ENCODE results near the gene CRELD2. TPM values are rescaled to one million over a fixed set of nuclear protein-coding genes. Genes with fewer than 3 reads are reported as not detected.

The CRELD2 gene
- polyA plus RNA-seq, 1 donor from 2014 or later: 83.2 TPM

DNA sequence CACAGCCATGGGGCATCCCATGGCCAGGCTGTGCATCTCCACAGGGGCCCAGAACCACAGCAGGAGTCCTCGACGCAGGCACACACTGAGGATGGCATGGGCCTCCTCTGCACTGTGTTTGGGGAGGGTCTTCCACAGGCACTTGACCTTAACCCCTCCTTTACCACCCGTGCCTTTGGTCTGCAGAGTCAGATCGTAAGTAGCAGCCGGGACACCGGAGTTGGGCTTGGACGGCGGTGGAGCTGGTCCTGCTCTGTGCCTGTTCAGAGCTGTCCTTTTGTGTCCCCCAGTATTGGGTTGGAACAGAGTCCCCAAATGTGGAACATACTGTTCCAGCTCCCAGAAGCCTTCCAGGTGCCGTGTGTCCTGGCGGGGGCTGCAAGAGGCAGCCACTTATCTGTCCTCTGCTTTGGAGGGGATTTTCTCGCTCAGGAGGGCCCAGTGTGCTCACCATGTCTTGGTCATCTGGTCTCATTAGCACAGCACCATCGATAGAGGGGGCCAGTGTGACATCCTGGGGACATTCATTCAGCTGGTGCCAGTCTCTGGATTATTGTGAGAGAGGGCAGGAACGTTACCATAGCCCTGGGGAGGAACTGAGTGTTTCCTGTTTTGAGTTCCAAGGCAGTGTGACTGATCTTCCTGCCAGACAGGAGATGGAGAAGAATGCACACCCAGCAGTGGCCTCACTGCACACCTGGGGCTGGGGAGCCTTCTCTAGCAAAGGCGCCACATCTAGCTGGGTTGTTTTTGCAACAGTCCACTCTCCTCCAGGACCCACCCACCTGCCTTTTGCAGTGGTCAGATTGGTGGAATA, 12.4 kb downstream of the CRELD2 start:
- TF ChIP-seq EZH2 (IDR thresholded peaks at IDR 0.05; ENCODE audit: borderline replicate concordance, insufficient read depth, low read length, poor library complexity, severe bottlenecking) (no peak), EP300 (conservative IDR thresholded peaks at IDR 0.05; ENCODE audit: poor library complexity, severe bottlenecking) (no peak), RAD21 (conservative IDR thresholded peaks at IDR 0.05) (no peak), MXI1 (conservative IDR thresholded peaks at IDR 0.05; ENCODE audit: poor library complexity, severe bottlenecking) (no peak), SMC3 (conservative IDR thresholded peaks at IDR 0.05; ENCODE audit: poor library complexity) (no peak), POLR2AphosphoS5 (IDR thresholded peaks at IDR 0.05) (no peak), TAF1 (IDR thresholded peaks at IDR 0.05; ENCODE audit: low read depth) (no peak)
- TF ChIP-seq, protein P1, sequence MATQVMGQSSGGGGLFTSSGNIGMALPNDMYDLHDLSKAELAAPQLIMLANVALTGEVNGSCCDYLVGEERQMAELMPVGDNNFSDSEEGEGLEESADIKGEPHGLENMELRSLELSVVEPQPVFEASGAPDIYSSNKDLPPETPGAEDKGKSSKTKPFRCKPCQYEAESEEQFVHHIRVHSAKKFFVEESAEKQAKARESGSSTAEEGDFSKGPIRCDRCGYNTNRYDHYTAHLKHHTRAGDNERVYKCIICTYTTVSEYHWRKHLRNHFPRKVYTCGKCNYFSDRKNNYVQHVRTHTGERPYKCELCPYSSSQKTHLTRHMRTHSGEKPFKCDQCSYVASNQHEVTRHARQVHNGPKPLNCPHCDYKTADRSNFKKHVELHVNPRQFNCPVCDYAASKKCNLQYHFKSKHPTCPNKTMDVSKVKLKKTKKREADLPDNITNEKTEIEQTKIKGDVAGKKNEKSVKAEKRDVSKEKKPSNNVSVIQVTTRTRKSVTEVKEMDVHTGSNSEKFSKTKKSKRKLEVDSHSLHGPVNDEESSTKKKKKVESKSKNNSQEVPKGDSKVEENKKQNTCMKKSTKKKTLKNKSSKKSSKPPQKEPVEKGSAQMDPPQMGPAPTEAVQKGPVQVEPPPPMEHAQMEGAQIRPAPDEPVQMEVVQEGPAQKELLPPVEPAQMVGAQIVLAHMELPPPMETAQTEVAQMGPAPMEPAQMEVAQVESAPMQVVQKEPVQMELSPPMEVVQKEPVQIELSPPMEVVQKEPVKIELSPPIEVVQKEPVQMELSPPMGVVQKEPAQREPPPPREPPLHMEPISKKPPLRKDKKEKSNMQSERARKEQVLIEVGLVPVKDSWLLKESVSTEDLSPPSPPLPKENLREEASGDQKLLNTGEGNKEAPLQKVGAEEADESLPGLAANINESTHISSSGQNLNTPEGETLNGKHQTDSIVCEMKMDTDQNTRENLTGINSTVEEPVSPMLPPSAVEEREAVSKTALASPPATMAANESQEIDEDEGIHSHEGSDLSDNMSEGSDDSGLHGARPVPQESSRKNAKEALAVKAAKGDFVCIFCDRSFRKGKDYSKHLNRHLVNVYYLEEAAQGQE (IDR thresholded peaks at IDR 0.05; ENCODE audit: borderline replicate concordance): no peak
- TF ChIP-seq, protein P2, sequence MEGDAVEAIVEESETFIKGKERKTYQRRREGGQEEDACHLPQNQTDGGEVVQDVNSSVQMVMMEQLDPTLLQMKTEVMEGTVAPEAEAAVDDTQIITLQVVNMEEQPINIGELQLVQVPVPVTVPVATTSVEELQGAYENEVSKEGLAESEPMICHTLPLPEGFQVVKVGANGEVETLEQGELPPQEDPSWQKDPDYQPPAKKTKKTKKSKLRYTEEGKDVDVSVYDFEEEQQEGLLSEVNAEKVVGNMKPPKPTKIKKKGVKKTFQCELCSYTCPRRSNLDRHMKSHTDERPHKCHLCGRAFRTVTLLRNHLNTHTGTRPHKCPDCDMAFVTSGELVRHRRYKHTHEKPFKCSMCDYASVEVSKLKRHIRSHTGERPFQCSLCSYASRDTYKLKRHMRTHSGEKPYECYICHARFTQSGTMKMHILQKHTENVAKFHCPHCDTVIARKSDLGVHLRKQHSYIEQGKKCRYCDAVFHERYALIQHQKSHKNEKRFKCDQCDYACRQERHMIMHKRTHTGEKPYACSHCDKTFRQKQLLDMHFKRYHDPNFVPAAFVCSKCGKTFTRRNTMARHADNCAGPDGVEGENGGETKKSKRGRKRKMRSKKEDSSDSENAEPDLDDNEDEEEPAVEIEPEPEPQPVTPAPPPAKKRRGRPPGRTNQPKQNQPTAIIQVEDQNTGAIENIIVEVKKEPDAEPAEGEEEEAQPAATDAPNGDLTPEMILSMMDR (IDR thresholded peaks at IDR 0.05; ENCODE audit: poor library complexity, severe bottlenecking): no peak
- H3K27me3 ChIP-seq (ENCODE audit: insufficient read depth, low read depth, low read length): no peaks in the 10 kb centered on the region
- H3K9ac ChIP-seq (ENCODE audit: low read length): no peak overlapping the region
- no peaks in the 10 kb centered on the region for H3K79me2 ChIP-seq (replicated peaks; ENCODE audit: insufficient read depth, low read length)
- H4K20me1 ChIP-seq (ENCODE audit: insufficient read depth): no peaks in the 10 kb centered on the region
- H3F3A ChIP-seq (ENCODE audit: insufficient read depth, low read length, poor library complexity, severe bottlenecking): no peaks in the 10 kb centered on the region
- H3K36me3 ChIP-seq (ENCODE audit: insufficient read depth, low read length): no peaks in the 10 kb centered on the region
- H3K27ac ChIP-seq (ENCODE audit: low read length): no peak overlapping the region
- no peak overlapping the region for H2AFZ ChIP-seq (ENCODE audit: low read depth, low read length)
- H3K4me3 ChIP-seq (ENCODE audit: low read length): no peak overlapping the region
- H3K9me2 ChIP-seq (ENCODE audit: insufficient read depth, low read length): no peaks in the 10 kb centered on the region
- H3K4me2 ChIP-seq (ENCODE audit: low read length): no peak overlapping the region
- H3K9me3 ChIP-seq (ENCODE audit: low read length): no peaks in the 10 kb centered on the region

DNA sequence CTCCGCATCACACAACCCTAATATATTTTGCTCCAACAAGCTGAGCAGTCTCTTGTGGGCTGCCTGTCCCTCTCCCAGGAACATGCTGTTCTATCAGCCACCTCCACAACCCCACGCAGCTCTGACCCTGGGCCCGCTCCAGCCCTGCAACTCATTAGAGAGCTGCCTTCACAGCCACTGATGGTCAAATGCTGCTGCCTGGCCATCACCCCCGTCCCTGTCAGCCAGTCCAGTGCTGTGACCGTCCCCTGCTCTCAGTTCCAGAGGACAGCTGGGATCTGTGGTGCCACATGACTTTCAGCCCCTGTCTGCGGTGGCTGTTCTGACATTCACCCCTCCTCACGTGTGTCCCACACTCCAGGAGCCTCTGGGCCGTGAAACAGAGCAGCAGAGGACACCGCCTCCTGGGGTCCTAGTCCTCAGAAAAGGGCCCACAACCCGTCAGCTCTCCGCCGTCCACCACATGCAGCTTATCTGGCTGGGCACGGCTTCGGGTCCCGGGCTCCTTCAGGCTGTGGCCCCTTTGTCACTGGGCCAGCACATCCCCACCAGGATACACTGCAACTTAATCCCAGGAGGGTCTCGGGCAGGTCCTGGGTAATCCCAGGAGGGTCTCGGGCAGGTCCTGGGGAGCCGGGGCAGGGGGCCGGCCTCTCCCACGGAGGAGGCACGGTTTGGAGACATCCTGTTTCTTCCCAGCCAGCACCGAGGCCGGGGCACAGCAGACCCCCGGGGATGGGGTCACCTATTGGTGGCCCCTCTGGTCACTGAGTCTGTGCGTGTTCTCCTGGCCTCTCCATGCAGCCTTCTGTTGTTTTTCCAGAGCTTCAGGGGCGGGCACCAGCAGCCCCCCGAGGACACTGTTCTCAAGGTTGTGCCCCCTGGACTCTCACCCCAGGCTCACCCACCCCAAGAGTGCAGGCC, 15.1 kb downstream of the CRELD2 start:
- no peaks in the 10 kb centered on the region for H4K20me1 ChIP-seq (ENCODE audit: insufficient read depth)
- H3K36me3 ChIP-seq (ENCODE audit: insufficient read depth, low read length): no peaks in the 10 kb centered on the region
- H3K79me2 ChIP-seq (replicated peaks; ENCODE audit: insufficient read depth, low read length): no peaks in the 10 kb centered on the region
- no peak overlapping the region for H3K9ac ChIP-seq (ENCODE audit: low read length)
- H3F3A ChIP-seq (ENCODE audit: insufficient read depth, low read length, poor library complexity, severe bottlenecking): no peaks in the 10 kb centered on the region
- no peak overlapping the region for H2AFZ ChIP-seq (ENCODE audit: low read depth, low read length)
- no peak for TF ChIP-seq POLR2AphosphoS5 (IDR thresholded peaks at IDR 0.05)
- no peak for TF ChIP-seq MXI1 (conservative IDR thresholded peaks at IDR 0.05; ENCODE audit: poor library complexity, severe bottlenecking)
- TF ChIP-seq RAD21 (conservative IDR thresholded peaks at IDR 0.05): no peak
- TF ChIP-seq EZH2 (IDR thresholded peaks at IDR 0.05; ENCODE audit: borderline replicate concordance, insufficient read depth, low read length, poor library complexity, severe bottlenecking): no peak
- no peak for TF ChIP-seq SMC3 (conservative IDR thresholded peaks at IDR 0.05; ENCODE audit: poor library complexity)
- TF ChIP-seq TAF1 (IDR thresholded peaks at IDR 0.05; ENCODE audit: low read depth): no peak
- TF ChIP-seq, protein P2 (IDR thresholded peaks at IDR 0.05; ENCODE audit: poor library complexity, severe bottlenecking): no peak
- no peak for TF ChIP-seq EP300 (conservative IDR thresholded peaks at IDR 0.05; ENCODE audit: poor library complexity, severe bottlenecking)
- TF ChIP-seq, protein P1 (IDR thresholded peaks at IDR 0.05; ENCODE audit: borderline replicate concordance): no peak
- H3K4me2 ChIP-seq (ENCODE audit: low read length): no peak overlapping the region
- no peaks in the 10 kb centered on the region for H3K9me2 ChIP-seq (ENCODE audit: insufficient read depth, low read length)
- no peaks in the 10 kb centered on the region for H3K27me3 ChIP-seq (ENCODE audit: insufficient read depth, low read depth, low read length)
- no peak overlapping the region for H3K27ac ChIP-seq (ENCODE audit: low read length)
- H3K9me3 ChIP-seq (ENCODE audit: low read length): no peaks in the 10 kb centered on the region
- no peak overlapping the region for H3K4me3 ChIP-seq (ENCODE audit: low read length)

All from neural cell (in vitro differentiated cells).